NCI-H1436 (cell line): ENCODE measurements around the gene PRIM1.
"Not testable (repeated sequence)": the region's sequence is repeated elsewhere in the genome, so short reads cannot be mapped to it uniquely, and the experiment has no call there.

Experiments
- DNase-seq: peaks from one replicate; lab custom pipeline; 2025; lab: John Stamatoyannopoulos, UW

Gene PRIM1

DNA sequence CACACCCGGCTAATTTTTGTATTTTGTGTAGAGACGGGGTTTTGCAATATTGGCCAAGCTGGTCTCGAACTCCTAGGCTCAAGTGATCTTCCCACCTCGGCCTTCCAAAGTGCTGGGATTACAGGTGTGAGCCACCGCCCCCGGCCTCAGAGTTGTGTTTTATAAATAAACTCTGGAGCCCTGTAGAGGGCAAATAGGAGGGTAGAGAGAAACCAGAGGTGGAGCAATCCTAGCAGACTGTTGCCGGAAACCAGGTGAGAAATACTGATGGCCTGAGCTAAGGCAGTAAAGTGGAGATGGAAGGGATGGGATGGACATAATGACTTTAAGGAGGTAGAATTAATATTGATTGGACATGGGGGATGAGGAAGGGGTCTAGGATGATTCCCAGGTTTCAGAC, 8.3 kb upstream of the PRIM1 start:
- no peak for DNase-seq

GRCh38 chr12:56759263-56759908, 7.3 kb upstream of the PRIM1 start:
- no peak for DNase-seq

GRCh38 chr12:56758728-56759262, 6.7 kb upstream of the PRIM1 start:
- DNase-seq, result no peak

- DNase-seq, result not testable (repeated sequence)
Observed at GRCh38 chr12:56757971-56758370, 5.8 kb upstream of the PRIM1 start.

DNA sequence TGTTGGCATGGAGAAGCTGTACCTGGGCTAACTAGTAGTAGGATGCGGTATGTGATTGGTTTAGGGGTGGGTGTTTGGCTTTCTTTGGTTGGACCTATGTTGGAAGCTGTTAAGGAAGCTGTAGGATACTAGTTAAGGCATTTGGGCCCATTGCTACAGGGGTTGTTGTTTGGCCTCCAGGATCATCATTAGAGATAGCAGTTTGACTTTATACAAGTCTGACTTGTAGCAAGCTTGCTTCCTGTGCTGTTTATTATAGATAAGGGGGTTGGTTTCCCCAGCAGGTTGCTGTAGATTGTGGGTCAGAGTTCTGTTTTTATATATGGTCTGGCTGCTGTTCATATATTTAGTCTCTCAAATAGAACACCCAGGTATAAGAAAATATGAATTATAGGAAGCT, 1.4 kb upstream of the PRIM1 start:
- DNase-seq, result no peak

- DNase-seq, result not testable (repeated sequence)
Observed at GRCh38 chr12:56750596-56750995, 1.5 kb downstream of the PRIM1 start.

GRCh38 chr12:56749853-56750252, 2.3 kb downstream of the PRIM1 start:
- DNase-seq, result no peak

DNA sequence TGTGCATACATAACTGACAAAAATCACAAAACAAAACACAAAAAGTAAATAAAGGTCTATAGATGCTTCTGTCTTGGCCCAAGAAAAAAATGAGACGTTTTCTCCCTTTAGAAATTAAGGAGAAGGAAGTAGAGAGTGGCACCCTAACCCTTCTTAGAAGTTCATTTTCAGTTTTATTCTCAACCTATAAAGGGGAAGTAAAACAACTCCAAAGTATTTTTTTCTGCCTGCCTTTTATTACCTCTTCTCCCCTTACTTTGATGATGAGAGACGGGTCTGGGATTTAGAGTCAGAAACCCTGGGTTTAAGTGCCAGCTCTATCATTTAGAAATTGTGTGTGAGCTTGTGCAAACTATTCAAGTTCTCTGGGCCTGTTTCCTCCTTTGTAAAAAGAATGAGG, 2.8 kb downstream of the PRIM1 start:
- DNase-seq, result no peak

DNA sequence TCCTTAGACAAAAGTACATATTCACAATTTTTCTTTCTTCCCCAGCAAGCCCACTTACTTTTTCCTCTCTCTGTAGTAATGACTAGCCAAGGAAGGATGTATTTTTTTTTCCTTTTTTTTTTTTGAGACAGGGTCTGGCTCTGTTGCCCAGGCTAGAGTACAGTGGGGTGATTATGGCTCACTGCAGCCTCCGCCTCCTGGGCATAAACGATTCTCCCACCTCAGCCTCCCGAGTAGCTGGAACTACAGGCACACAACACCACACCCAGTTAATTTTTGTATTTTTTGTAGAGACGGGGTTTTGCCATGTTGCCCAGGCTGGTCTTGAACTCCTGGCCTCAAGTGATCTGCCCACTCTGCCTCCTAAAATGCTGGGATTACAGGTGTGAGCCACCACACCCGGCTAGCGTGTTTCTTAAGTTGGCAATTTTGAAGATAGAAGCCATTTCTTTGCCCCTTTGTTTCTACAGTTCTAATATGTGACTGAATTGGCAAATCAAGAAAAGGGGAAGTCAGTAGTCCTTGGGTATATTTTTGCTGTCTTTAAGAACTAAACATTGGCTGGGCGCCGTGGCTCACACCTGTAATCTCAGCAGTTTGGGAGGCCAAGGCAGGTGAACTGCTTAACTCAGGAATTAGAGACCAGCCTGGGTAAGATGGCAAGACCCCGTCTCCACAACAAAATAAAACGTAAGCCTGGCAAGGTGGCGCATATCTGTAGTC, 23.8 kb downstream of the PRIM1 start:
- DNase-seq, result no peak

- not testable (repeated sequence) for DNase-seq
Observed at GRCh38 chr12:56726196-56726675, 25.9 kb downstream of the PRIM1 start.

- DNase-seq, result no peak
Observed at GRCh38 chr12:56725723-56726102, 26.4 kb downstream of the PRIM1 start.

DNA sequence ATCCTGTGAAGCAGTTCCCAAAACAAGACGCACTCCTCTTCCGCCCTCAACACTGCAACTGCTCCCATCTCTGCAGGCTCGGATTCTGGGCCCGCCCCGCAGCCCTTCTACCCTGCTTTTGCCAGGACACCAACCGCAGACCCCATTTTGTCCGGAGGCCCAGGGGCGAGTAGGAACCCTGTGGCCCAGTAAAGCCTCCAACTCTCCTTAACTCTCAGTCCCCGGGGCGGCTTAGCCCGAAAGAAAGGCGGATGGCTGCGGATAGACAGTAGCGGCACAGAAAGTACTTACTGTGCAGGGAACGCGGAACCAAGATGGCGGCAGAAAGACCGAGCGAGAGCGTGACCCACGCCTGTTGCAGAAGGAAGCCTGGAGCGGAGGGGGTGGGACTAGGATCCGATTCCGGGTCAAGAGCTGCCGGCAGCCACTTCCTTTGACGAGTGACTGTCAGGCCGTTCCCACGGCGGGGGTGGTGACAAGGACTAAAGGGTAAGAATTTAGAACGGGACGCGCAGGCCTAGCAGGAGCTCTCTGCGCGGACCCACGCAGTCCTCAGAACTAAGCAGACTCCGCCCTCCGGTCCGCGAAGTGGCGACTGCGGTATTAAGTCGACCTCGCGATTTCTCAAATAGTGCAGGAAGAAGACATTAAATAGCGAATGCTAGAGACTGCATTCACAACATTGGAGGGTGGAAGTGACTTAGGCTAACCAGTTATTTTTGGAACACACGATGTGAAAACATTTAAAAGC, 27.0 kb downstream of the PRIM1 start, which contains the start of gene NACA:
Gene NACA, minus strand, starts transcription at position 328 of the 751 bp plus-strand sequence. CDS start 778 bp downstream, outside the sequence.
- peak; percentile 92 for DNase-seq

GRCh38 chr12:56724701-56724971, 27.5 kb downstream of the PRIM1 start:
- no peak for DNase-seq

GRCh38 chr12:56723889-56724700, 28.0 kb downstream of the PRIM1 start:
- no peak for DNase-seq

- DNase-seq, result no peak
Observed at GRCh38 chr12:56723352-56723751, 28.8 kb downstream of the PRIM1 start.

DNA sequence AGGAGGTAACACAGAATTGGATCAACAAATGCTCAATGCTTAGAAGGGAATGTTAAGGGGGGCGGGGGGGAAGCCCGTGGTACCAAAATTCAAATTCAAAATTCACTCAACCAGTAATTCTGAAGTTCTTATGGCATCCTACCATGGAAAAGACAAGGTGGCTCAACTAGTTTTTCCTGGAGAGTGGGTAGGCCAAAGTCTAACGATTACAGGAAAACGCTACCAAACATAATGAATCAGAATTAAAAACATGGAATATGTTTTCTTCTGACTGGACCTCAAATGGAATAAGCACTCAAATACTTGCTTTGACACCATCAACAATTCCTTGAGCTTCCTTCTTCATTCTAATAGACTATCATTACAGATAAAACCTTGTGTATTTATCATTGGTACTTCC, 29.3 kb downstream of the PRIM1 start:
- DNase-seq, result no peak

DNA sequence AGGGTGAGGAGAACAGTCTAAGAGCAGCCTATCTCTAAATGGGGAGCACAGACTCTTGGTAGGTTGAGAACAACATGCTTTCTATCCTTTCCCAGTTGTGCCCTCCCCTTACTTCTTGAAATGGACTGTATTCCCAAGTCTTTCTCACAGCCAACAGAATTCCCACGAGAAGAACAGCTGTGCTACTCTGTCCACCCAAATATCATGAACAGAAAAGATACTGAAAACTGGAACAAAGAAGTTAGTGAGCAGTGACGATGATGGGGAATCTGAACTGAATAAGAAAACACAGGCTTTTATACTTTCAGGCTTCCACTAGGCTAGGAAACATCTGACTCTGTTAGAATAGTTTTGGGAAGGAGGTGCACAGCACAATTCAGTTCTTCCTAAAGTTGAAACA, 30.4 kb downstream of the PRIM1 start:
- no peak for DNase-seq

- no peak for DNase-seq
Observed at GRCh38 chr12:56721216-56721615, 30.9 kb downstream of the PRIM1 start.

DNA sequence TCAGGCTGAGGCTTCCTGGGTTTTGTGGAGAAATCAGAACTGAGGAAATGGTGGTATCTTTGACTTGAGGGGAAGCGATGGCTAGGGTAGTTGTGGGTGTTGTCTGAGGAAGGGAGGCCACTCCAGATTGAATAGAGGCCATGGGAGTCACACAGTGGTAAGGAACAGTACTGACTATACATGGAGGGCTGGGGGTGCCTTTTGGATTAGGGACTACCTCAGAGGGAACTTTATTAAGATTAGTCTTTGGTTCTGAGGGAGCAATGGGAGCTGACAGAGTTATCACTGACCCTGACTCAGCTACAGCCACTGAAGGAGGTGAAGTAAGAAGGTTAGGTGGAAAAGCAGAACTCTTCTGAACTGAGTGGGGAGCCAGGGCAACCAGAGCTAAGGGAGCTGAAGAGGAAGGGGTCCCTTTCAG, 31.4 kb downstream of the PRIM1 start:
- no peak for DNase-seq

GRCh38 chr12:56719056-56719455, 33.1 kb downstream of the PRIM1 start:
- DNase-seq, result no peak

DNA sequence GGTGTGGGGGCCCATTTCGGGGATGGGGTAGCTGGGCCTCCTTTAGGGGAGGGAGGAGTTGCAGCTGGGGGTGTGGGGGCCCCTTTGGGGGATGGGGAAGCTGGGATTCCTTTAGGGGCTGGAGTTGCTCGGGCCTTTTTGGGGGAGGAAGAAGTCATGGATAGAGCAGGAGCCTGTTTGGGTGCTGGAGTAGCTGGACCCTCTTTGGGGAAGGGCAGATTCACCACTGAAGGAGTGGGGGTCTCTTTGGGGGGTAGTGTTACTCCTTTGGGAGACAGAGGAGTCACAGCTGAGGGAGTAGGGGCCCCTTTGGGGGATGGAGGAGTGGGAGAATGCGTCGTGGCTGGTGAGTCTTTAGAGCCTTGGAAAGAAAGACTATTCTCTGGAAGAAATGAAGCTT, 33.5 kb downstream of the PRIM1 start:
- DNase-seq, result no peak

- no peak for DNase-seq
Observed at GRCh38 chr12:56718149-56718548, 34.0 kb downstream of the PRIM1 start.
